Adipocyte (in vitro differentiated cells): ENCODE data around the gene ELMO1.

Experiments
- DNase-seq: peaks from one replicate; pipeline ENCODE4 v3.0.0-alpha.2; 2015; ENCODE audit warnings: low read depth
- H3K27me3 ChIP-seq: replicated peaks from 2 replicates; pipeline ENCODE4 v1.7.0; 2013; ENCODE audit warnings: mild to moderate bottlenecking, low read length, moderate library complexity; ENCODE audit not compliant: control insufficient read depth, insufficient read depth
- H3K36me3 ChIP-seq: 2 replicates; pipeline ENCODE4 v1.7.0; 2013; ENCODE audit warnings: low read length, mild to moderate bottlenecking, moderate library complexity; ENCODE audit not compliant: control insufficient read depth, insufficient read depth, severe bottlenecking
- H3K4me1 ChIP-seq: 2 replicates; pipeline ENCODE4 v1.7.0; 2013; ENCODE audit warnings: mild to moderate bottlenecking, low read length, moderate library complexity; ENCODE audit not compliant: control insufficient read depth, insufficient read depth
- H3K4me3 ChIP-seq: 2 replicates; pipeline ENCODE4 v1.7.0; 2013; ENCODE audit warnings: mild to moderate bottlenecking, low read length, moderate library complexity
- H3K9ac ChIP-seq: 2 replicates; pipeline ENCODE4 v1.7.0; 2013; ENCODE audit warnings: mild to moderate bottlenecking, low read length, moderate library complexity
- H3K9me3 ChIP-seq: 2 replicates; pipeline ENCODE4 v1.7.0; 2013; ENCODE audit warnings: mild to moderate bottlenecking, low read length, moderate library complexity; ENCODE audit not compliant: control insufficient read depth

Gene ELMO1

DNA sequence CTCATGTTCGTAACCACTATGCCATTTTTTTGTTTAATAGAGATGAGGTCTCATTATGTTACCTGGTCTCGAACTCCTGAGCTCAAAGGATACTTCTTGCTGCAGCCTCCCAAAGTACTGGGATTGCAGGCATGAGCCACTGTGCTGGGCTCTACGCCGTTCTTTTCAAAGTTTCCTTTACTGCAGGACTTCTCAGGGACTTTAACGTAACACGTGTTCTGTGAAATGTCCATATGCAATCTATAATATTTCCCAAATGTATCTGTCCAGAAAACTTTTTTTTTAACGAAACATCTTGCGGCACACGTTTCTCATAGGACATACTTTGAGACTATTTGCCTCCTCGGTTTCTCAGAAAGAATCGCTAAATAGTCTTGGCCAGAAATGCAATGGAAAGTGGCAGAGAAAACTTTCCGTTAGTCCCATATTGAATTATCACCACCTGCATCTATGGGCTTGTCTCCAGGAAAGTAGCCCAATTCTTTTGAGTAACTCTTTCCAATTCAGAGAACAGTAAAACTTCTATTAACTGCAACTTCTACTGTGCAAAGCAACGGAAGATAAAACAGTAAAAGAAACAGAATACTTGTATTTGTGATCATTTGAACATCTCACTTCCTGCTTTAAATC lies 96.3 kb downstream of the ELMO1 start:
- Histone ChIP-seq H3K9me3 (no peaks in the 10 kb centered on the region), H3K9ac (no peak overlapping the region), H3K36me3 (no peaks in the 10 kb centered on the region), H3K4me1 (peaks cover 14% of the 10 kb centered on the region), H3K4me3 (no peak overlapping the region), H3K27me3 (peaks cover 3% of the 10 kb centered on the region)
- no peak for DNase-seq

DNA sequence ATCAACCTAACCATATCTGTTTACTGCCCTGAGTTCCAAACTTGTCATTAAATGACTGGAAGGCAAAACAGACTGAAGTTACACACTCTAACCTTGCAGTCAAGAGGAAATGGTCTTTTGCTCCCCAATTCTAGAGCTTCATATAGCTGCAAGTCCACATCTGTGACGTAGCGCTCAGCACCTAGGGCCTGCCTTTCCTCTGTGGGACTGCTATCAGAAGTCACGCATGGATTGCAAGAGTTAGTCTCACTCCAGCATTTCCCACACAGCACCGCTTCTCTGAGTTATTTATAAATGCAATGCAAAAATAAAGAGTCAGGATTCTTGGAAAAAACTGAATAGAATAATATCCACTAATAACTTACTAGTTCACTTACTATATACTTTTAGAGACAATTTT lies 96.9 kb downstream of the ELMO1 start:
- DNase-seq, result no peak
- peaks cover 14% of the 10 kb centered on the region for H3K4me1 ChIP-seq
- H3K36me3 ChIP-seq, result no peaks in the 10 kb centered on the region
- H3K9ac ChIP-seq, result no peak overlapping the region
- peaks cover 3% of the 10 kb centered on the region for H3K27me3 ChIP-seq
- no peak overlapping the region for H3K4me3 ChIP-seq
- no peaks in the 10 kb centered on the region for H3K9me3 ChIP-seq

DNA sequence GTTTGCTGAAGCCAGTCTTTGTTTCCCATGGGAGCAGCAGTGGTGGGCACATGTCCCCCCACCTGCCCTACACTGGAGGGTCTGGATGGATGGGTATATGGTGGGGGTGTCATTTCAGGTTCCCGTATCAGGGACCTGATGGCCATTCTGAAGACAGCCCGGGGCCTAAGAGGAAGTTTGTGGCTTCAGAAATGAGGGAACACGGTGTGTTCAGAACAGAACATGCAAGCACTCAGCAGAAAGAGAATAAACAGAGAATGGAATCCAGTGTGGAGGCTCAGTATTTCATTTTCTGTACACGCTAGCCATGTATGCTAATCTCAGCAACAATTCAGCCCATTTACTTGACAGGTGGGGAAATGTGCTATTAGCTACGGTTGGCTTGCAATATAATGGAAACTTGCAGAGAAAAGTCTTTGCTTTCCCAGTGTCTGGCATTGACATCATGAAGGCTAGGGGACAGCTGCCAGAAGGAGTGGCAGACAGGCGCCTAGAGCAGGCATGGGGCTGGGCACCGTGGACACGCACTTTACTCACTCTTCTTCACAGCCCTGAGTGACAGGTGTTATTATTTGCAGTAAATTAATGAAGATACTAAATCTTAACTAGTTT lies 98.6 kb downstream of the ELMO1 start:
- peaks cover 3% of the 10 kb centered on the region for H3K27me3 ChIP-seq
- no peak overlapping the region for H3K4me3 ChIP-seq
- no peaks in the 10 kb centered on the region for H3K9me3 ChIP-seq
- H3K4me1 ChIP-seq, result peaks cover 13% of the 10 kb centered on the region
- DNase-seq, result no peak
- H3K36me3 ChIP-seq, result no peaks in the 10 kb centered on the region
- no peak overlapping the region for H3K9ac ChIP-seq

DNA sequence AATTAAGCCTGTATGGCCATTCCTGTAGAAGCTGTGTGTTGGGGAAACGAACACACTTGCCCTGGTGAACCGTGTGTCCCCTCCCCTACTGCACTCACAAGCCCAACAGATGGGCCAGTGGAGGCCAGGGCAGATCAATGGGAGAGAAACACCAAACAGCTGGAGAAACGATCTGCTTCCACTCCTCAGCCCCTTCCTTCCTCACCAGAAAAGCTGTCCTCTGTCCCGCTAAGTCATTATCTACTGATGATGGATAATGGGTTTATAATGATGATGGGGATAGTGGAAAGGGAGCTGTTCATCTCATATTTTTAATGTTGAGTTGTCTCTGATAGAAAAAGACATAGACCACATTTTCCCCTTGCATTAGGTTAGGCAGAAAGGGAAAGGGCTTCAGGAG lies 99.7 kb downstream of the ELMO1 start:
- Histone ChIP-seq H3K4me1 (peaks cover 2% of the 10 kb centered on the region), H3K9ac (no peak overlapping the region), H3K27me3 (peaks cover 3% of the 10 kb centered on the region), H3K36me3 (no peaks in the 10 kb centered on the region), H3K9me3 (no peaks in the 10 kb centered on the region), H3K4me3 (no peak overlapping the region)
- DNase-seq, result no peak

DNA sequence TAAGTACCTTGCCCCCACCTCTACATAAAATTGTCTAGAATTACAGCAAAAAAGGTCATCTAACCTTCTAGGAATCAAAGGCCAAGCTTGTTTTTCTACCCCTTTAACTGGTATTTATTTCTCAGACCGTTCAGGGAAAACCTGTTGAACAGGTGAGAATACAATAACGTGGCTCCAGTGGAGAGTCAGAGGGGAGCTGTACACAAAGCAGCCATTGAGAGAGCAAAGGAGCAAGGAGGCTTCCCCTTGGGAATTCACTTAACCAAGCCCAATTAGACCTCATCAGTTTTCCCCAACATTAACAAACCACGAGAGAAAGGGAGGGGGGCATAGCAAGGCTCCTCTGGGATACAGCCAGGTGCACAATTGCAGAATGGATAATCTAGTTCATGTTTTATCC lies 101.9 kb downstream of the ELMO1 start:
- no peak for DNase-seq
- Histone ChIP-seq H3K9me3 (no peaks in the 10 kb centered on the region), H3K36me3 (no peaks in the 10 kb centered on the region), H3K9ac (no peak overlapping the region), H3K4me3 (no peak overlapping the region), H3K27me3 (peaks cover 3% of the 10 kb centered on the region), H3K4me1 (no peaks in the 10 kb centered on the region)

DNA sequence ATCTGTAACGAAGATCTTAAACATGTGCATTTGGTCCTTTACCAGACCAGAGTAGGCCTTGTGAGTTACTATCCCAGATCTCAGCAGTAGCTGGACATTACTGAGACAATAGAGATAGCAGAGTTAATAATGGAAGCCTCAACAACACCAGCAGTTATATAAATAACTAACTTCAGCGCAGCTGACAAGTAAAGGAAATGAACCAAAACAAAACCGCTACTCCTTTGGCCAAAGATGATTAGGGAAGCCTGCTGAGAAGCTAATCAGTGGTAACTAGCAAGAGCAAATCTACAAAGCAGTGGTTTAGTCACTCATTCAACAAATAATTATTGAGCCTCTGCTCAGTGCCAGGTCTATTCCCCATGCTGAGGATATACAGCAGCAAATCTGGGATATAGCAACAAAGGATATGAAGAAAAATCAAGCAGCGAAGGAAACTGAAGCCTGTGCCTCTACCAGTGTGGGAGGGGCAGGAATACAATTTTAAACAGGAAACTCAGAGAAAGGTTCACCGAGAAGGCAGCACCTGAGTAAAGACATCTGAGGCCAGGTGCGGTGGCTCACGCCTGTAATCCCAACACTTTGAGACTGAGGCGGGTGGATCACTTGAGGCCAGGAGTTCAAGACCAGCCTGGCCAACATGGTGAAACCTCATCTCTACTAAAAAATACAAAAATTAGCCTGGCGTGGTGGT lies 103.6 kb downstream of the ELMO1 start:
- no peaks in the 10 kb centered on the region for H3K36me3 ChIP-seq

DNA sequence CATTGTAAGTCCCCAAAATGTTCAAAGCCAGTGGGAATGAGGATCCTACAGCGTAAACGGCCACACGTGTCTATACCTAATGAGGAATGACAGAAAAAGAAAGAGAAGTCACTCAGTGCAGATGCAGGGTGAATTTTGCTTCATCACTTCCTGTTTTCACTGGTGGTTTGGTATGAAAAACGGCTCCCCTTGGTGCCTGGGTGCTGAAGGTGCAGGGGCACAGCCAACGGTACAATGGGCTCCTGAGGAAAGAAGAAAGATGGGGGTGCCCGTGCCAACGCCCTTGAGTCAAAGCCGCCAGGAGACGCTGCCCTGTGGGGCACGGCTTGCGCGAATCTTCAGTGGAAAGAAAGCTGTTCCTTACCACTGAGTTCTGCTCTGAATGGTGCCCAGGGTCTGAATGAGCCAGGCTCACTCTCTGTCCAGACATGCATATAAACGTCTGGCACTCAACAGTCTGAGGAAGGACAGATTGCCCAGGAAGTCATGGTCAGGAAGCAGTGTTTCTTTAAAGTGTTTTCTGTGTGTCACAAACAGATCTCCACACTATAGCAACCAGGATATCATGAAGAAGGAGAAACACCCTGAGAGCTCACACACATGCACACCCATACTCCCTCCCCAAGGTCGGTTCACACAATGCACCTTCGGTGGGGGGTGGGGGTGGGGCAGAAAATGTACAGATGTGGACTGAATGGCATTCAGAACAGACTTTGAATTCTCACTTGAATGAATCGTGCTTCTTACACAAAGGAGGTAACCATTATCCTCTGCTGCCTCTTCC lies 105.8 kb downstream of the ELMO1 start:
- DNase-seq, result no peak
- no peaks in the 10 kb centered on the region for H3K27me3 ChIP-seq
- no peak overlapping the region for H3K9ac ChIP-seq
- no peaks in the 10 kb centered on the region for H3K9me3 ChIP-seq
- H3K4me1 ChIP-seq, result no peaks in the 10 kb centered on the region
- no peaks in the 10 kb centered on the region for H3K36me3 ChIP-seq
- no peak overlapping the region for H3K4me3 ChIP-seq

More for the DNA sequence above, 103.6 kb downstream of the ELMO1 start:
- no peaks in the 10 kb centered on the region for H3K9me3 ChIP-seq
- DNase-seq, result no peak
- no peaks in the 10 kb centered on the region for H3K4me1 ChIP-seq
- H3K9ac ChIP-seq, result no peak overlapping the region
- no peak overlapping the region for H3K4me3 ChIP-seq
- no peaks in the 10 kb centered on the region for H3K27me3 ChIP-seq

GRCh38 chr7:37342176-37342687 lies 106.4 kb downstream of the ELMO1 start:
- H3K27me3 ChIP-seq, result no peaks in the 10 kb centered on the region
- DNase-seq, result no peak
- no peak overlapping the region for H3K9ac ChIP-seq
- no peaks in the 10 kb centered on the region for H3K4me1 ChIP-seq
- no peaks in the 10 kb centered on the region for H3K36me3 ChIP-seq
- no peaks in the 10 kb centered on the region for H3K9me3 ChIP-seq
- no peak overlapping the region for H3K4me3 ChIP-seq

DNA sequence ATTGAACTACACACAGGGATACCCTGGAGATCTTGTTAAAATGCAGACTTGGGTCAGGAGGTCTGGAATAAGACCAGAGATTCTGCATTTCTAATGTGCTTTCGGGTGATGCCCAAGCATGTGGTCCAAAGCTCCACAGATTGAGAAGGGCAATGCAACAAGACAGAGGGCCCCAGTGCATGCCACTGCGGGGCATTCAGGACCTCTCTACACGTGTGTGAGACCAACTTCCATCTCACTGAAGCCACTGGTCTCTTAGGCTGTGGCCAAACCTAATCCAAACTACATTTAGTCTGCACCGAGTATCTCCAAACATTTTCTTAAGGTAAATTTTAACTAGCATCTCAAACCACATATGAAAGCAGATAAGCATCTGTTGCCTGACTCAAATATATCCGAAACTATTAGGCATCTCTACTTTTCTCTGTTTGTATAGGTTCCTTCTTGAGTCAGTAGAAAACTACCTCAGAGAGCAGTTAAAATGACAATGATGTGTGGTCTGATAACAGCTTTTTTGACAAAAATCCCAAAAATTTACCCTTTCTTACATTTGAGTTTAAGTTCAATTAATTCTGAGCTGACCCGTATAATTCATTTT lies 107.5 kb downstream of the ELMO1 start:
- no peak for DNase-seq
- Histone ChIP-seq H3K27me3 (no peaks in the 10 kb centered on the region), H3K4me1 (no peaks in the 10 kb centered on the region), H3K4me3 (no peak overlapping the region), H3K9ac (no peak overlapping the region), H3K9me3 (no peaks in the 10 kb centered on the region), H3K36me3 (no peaks in the 10 kb centered on the region)

GRCh38 chr7:37338966-37339365 lies 109.7 kb downstream of the ELMO1 start:
- no peak for DNase-seq
- Histone ChIP-seq H3K4me3 (no peak overlapping the region), H3K4me1 (no peaks in the 10 kb centered on the region), H3K9me3 (no peaks in the 10 kb centered on the region), H3K9ac (no peak overlapping the region), H3K27me3 (no peaks in the 10 kb centered on the region), H3K36me3 (no peaks in the 10 kb centered on the region)

DNA sequence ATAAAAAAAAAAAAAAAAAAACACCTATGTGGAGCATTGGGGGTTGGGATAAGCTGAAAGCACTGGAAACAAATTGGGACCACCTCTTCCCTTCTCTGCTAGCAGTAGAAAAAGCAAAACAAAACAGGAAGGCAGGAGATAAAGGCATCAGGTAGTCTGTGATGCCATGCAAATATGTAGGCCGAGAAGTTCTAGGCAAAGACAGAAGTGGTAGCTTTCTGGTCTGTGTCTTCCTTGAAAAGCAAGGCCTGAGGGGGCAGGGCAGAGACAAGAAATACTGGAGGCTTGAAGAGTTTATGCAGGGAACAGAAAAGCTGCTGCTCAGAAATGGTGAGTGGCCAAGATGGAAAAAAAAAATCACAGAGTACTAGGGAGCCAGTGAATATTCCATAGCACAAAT lies 111.1 kb downstream of the ELMO1 start:
- Histone ChIP-seq H3K4me1 (no peaks in the 10 kb centered on the region), H3K36me3 (no peaks in the 10 kb centered on the region)

More for the DNA sequence above, 111.1 kb downstream of the ELMO1 start:
- Histone ChIP-seq H3K27me3 (no peaks in the 10 kb centered on the region), H3K9me3 (no peaks in the 10 kb centered on the region), H3K9ac (no peak overlapping the region), H3K4me3 (no peak overlapping the region)
- DNase-seq, result no peak
